Brain pericyte (primary cell): ENCODE measurements around the gene RHCE.
A peak's percentile ranks its signal among the peaks of the same experiment; 100 is the strongest.
"Not testable (repeated sequence)": the region's sequence is repeated elsewhere in the genome, so short reads cannot be mapped to it uniquely, and the experiment has no call there.

Experiments used
- DNase-seq: peaks from one replicate; pipeline ENCODE4 v3.0.0-alpha.2; 2012; ENCODE audit warnings: low read depth, low spot score

The RHCE gene

GRCh38 chr1:25433389-25434186 is 13.0 kb upstream of the RHCE start:
- no peak for DNase-seq

GRCh38 chr1:25432749-25433388 is 12.2 kb upstream of the RHCE start:
- no peak for DNase-seq

GRCh38 chr1:25431955-25432719 is 11.5 kb upstream of the RHCE start:
- no peak for DNase-seq

GRCh38 chr1:25430967-25431881 is 10.6 kb upstream of the RHCE start:
- no peak for DNase-seq

- peak; percentile 87 for DNase-seq
These were observed 9.7 kb upstream of the RHCE start, which contains the start of gene MACO1 for GRCh38 chr1:25430073-25430966. TSS of gene MACO1 (plus strand) at chr1:25430897. CDS start at chr1:25431099, 202 bp downstream.

- DNase-seq = no peak
These were observed 8.0 kb upstream of the RHCE start for GRCh38 chr1:25428475-25429166.

- no peak for DNase-seq
These were observed 7.1 kb upstream of the RHCE start for GRCh38 chr1:25427696-25428095.

GRCh38 chr1:25425098-25426085 is 4.8 kb upstream of the RHCE start:
- DNase-seq = no peak

- not testable (repeated sequence) for DNase-seq
These were observed 2.6 kb upstream of the RHCE start for GRCh38 chr1:25423206-25423605.

GRCh38 chr1:25419339-25419738 is 1.3 kb downstream of the RHCE start:
- DNase-seq = not testable (repeated sequence)

GRCh38 chr1:25417280-25417679 is 3.3 kb downstream of the RHCE start:
- DNase-seq = not testable (repeated sequence)

GRCh38 chr1:25414578-25414977 is 6.0 kb downstream of the RHCE start:
- DNase-seq = not testable (repeated sequence)

- DNase-seq = not testable (repeated sequence)
These were observed 6.5 kb downstream of the RHCE start for GRCh38 chr1:25414157-25414556.

GRCh38 chr1:25412872-25413623 is 7.6 kb downstream of the RHCE start:
- DNase-seq = not testable (repeated sequence)

- DNase-seq = not testable (repeated sequence)
These were observed 10.8 kb downstream of the RHCE start for GRCh38 chr1:25409641-25410427.

GRCh38 chr1:25405731-25406305 is 14.8 kb downstream of the RHCE start:
- not testable (repeated sequence) for DNase-seq
